HG03060 (cell line): ENCODE data around the gene KCNH1.
"Not testable (repeated sequence)": the region's sequence is repeated elsewhere in the genome, so short reads cannot be mapped to it uniquely, and the experiment has no call there.

Source experiments
- ATAC-seq: cut with Tn5 transposase; IDR thresholded peaks from one replicate; pipeline ENCODE4 v1.9.1; 2021; ENCODE audit warnings: low read depth, moderate number of reproducible peaks; ENCODE audit not compliant: unreplicated experiment

KCNH1 gene

DNA sequence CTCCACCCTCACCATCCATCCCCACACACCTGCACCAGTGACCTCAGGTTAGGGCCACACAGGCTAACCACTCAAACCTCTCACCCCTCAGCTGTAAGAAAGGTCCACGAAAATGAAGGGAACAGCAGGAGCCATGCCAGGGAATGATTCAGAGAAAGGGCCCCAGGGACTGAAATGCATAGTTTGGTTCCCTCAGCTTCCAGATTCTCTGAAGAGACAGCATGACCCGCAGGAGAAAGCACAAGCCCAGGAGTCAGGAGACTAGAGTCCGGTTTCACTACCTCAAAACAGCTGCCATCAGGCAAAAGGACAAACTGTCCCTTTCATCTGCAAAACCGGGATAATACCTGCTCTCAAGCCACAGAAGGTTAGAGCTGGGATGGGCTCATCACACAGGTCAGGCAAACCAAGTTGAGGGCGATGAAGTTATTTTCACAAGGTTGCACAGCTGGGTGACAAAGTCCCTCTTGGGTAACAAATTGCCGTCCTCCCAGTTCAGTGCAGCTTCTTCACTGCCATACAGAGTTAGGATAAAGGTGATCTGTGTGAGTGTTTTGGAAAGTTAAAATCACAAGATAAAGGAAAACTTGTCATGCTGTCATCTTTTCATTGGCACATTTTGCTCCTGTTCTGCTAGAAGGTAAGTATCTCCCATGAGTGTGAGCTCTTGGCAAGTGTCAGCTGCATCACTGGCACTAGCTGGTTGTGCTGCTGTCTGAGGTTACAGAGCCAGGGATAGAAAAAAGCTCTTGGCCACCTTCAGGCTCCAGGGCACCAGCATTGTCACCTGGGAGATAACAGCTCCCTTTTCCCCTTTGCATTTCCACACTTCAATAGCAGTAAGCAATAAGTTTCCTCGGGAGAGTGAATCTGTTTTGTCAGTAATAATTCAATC lies 120.4 kb downstream of the KCNH1 start:
- ATAC-seq, result no peak

DNA sequence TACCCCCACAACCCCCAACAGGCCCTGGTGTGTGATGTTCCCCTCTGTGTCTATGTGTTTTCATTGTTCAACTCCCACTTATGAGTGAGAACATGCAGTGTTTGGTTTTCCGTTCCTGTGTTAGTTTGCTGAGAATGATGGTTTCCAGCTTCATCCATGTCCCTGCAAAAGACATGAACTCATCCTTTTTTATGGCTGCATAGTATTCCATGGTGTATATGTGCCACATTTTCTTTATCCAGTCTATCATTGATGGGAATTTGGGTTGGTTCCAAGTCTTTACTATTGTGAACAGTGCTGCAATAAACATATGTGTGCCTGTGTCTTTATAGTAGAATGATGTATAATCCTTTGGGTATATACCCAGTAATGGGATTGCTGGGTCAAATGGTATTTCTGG lies 122.8 kb downstream of the KCNH1 start:
- not testable (repeated sequence) for ATAC-seq

DNA sequence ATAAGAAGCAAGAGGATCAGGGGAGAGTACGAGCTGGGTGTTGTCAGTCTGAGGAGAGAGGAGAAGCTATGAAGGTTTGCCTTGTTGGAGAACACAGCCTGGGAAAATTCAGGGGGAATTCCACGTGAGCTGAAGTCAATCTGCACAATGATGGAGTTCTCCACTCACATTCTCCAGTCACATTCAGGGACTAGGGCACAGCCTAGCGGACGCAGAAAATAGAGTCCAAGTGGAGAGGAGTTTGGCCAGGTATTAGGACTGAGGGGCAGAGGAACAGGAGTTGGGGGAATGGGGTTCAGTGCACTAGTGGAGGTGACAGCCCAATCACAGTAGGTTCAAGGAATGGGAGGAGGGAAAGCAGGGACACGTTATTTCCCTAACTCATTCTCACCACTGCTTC lies 124.0 kb downstream of the KCNH1 start:
- ATAC-seq, result no peak

DNA sequence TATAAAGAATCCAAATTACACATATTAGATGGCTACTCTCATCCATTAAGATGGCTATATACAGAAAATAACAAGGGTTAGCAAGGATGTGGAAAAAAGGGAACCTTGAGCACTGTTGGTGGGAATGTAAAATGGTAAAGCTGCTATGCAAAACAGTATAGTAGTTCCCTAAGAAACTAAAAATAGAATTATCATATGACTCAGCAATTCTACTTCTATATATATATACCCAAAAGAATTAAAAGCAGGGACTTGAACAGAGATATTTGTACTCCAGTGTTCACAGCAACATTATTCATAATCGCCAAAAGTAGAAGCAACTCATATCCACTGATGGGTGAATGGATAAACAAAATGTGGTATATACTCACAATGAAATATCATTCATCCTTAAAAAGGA lies 126.1 kb downstream of the KCNH1 start:
- no peak for ATAC-seq

DNA sequence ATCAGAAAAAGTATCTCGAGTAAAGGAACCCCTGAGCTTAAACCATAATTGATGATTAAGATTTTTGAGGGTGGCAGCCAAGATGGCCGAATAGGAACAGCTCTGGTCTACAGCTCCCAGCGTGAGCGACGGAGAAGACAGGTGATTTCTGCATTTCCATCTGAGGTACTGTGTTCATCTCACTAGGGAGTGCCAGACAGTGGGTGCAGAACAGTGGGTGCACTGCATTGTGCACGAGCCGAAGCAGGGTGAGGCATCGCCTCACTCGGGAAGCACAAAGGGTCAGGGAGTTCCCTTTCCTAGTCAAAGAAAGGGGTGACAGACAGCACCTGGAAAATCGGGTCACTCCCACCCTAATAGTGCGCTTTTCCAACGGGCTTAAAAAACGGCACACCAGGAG lies 138.0 kb downstream of the KCNH1 start:
- not testable (repeated sequence) for ATAC-seq

DNA sequence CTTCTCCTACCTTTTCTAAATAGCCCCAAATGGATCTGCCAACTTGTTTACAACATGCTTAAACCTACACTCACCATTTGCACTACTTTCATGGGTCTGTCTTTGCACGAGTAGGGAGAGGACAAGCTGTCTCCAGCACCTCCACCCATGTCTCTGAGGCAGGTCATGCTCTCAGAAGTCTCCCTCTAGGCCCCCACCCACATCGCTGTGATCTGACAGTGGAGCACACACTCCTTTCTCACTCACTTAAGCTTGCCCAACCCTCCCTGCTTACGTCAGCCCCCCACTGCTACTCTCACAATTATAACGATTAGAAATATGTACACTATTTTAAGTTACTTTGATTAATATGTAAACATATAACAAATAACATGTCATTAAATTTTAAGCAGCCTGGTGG lies 141.1 kb downstream of the KCNH1 start:
- no peak for ATAC-seq

DNA sequence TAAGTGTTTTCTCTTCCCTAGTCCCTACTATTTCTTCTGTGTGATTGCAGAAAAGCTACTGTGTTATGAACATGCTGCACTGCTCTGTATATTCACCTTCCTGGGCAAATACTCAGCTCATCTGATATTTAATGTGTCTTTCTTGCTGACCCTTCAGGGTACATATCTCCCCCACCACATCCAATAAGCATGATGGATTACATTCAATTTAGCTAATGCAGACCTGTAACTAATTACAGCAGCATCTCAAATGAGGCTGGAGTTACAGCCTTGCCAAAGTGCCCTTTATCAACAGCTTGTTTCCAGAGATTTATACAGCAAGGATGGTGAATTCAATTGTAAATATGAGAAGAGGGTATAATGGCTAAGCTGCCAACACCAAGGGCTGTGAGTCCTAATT lies 144.0 kb downstream of the KCNH1 start:
- no peak for ATAC-seq

DNA sequence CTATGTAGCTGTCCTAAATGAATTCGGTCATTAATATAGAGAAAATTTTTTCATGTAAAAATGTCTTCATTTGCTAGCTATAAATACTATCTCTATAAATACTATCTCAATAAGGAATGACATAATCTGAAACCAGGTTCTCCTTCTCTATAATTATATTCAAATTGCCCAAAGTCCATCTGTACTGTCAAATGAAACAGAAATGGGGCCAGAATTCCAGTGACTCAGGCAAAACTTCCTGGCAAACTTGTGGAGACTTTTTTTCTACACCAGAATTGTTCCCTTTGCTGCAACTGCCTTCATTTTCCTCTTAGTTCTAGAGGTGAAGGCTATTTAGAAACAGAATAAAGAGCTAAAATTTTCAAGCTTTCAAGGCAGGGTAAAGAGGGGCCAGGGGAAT lies 152.5 kb downstream of the KCNH1 start:
- no peak for ATAC-seq

DNA sequence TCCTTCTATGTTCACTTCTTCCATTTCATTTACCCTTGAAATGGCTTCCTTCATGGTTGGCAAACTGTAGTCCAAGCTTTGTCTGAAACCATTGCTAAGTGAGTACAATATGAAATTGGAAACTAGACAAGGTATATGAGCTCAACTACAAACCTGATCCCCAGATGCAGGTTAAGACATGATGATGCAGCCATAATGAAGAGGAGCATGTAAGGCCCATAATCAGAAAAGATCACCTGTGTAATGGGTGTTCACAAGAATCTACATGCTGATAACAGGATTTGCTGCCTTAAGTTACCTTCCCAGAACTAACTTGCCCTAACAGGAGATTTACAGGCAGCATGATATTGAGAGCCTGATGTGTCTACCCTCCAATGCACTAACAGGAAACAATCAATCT lies 153.9 kb downstream of the KCNH1 start:
- no peak for ATAC-seq

DNA sequence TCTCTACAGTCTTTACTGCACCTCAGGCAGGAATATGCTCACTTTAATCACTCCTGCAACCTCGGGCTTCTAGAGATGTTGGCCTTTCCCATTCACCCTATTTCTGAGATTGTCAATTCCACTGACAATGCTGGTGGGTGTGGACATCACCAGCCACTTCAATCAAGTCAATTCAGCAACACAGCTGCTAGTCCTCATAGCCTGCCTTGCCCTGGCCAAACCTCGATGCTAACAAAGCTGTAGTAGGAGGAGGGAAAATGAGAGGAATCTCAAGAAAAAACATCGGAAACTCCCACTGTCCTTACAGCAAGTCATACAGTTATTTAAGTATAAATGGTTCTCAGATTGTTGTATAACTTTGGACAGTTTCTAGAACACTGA lies 155.0 kb downstream of the KCNH1 start:
- no peak for ATAC-seq

DNA sequence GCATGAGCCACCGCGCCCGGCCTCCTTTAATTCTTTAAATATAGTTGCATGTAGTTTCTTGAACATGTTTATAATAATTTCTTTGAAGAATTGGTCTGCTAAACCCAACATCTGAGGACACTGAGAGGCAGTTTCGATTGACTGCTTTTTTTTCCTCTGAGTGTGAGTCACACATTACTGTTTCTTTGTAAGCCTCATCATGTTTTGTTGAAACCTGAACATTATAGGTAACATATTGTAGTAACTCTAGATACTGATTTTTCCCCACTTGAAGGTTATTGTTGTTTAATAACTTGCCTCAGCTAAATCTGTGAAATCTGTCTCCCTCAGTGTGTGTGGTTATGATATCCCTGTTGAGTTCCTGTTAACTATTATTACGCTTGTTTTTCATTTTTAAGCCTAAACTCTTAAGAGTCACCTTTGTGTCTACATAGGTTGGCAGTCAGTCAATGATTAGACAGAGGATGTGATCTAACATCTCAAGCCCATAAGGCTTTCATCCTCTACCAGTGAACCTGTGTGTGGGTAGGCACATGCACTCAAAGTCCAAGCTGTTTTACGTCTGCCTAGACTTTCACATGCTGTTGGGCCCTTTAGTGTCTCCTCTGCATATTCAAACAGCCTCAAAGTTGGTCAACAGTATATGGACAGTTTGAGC lies 155.5 kb downstream of the KCNH1 start:
- no peak for ATAC-seq

DNA sequence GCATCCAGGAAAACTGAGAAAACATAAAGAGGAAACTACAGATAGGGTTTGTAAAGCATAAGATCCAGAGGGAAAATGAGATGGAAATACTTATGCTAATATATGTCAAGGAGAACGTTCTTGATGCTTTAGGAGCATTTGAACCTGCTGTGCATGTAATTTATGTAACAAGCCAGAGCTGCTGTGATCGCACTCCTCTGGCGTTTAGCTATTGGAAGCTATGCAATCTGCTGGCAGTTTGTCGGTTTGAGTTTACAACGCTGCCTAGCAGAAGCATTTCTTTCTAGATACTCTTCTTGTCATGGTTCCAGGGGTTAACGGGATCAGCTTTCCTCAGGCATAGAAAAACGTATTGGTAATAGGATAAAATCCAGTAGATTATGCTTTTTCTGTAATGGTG lies 182.7 kb downstream of the KCNH1 start:
- ATAC-seq, result no peak

DNA sequence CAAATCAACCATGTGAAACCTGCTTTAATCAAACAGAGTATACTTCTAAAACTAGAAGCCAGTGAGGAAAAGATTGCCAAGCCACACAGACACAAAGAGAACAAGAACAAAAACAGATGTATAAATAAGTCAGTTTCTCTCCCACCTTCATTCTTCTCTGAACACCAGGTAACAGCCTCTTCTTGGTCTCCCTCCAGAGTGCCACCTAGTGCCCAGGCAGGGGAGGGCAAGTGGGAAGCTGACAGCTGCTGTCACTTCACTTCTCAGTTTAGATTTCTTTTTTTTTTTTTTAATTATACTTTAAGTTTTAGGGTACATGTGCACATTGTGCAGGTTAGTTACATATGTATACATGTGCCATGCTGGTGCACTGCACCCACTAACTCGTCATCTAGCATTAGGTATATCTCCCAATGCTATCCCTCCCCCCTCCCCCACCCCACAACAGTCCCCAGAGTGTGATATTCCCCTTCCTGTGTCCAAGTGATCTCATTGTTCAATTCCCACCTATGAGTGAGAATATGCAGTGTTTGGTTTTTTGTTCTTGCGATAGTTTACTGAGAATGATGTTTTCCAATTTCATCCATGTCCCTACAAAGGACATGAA lies 183.9 kb downstream of the KCNH1 start:
- ATAC-seq, result not testable (repeated sequence)

DNA sequence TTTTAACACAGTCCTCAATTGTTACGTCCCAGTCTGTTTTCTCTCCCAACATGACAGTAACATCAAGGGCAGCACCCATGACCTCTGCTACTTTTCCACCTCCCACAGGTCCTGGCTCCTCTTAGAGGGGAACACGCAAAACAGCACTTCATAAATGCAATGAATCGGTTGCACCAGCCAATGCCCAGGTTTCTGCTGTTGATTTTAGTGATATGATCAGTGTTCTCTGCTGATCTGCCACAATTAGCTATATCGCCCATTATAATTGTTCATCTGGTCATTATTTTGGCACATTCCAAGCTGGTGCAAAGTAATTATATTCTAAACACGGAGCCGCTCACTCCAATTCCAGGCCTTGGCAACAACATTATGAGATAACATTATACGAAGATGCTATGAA lies 184.5 kb downstream of the KCNH1 start:
- no peak for ATAC-seq

DNA sequence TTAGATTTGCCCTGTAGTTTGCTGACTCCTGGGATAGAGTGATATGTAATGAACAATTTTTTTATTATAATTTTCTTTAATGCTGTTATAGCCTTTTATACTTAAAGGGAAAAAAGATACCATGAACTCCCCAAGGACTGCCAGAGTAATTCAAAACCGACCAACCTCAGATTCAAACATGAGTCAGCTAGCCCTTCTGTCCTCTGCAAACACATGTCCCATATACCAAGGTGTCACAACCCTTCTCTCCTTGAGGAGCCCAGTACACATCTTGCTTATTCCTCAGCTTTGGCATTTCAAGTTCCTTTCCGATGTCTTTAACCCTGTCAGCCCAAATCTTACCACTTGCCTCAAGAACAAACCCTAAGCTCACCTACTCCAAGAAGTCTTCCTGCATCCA lies 184.9 kb downstream of the KCNH1 start:
- ATAC-seq, result no peak

DNA sequence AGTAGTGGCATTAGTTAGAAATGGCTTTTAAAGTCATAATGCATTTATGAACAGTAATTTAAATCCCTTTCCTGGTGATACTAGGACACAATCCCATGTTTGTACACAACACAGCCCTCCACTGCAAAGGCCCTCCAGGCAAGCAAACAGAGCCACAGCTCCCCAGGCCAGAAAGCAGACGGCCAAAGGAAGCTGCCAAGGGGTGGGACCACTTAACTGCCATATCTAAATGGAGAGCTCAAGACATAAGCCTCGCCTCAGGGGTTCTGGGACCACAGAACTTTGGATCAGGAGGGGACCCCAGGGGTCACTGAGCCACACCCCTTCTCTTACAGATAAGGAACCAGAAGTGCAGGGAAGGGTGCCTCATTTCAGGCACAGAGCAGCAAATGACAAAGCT lies 189.7 kb downstream of the KCNH1 start:
- ATAC-seq, result no peak

DNA sequence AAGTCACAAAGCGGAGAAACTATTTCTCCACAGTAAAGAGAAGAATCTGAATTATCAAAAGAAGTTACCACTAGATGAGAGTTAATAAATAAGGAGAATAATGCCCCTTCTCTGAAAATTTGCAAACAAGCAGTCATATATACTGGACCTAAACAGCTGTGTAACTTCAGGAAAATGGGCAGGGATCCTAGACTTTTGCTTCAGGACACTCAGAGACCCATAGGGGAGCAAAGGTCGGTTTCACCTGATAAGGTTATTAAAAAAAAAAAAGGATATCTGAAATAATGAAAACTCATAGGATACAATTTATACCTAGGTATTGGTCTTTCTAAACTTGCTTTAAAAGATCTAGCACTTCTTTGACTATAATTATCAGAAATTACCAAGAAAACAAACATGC lies 191.4 kb downstream of the KCNH1 start:
- no peak for ATAC-seq

DNA sequence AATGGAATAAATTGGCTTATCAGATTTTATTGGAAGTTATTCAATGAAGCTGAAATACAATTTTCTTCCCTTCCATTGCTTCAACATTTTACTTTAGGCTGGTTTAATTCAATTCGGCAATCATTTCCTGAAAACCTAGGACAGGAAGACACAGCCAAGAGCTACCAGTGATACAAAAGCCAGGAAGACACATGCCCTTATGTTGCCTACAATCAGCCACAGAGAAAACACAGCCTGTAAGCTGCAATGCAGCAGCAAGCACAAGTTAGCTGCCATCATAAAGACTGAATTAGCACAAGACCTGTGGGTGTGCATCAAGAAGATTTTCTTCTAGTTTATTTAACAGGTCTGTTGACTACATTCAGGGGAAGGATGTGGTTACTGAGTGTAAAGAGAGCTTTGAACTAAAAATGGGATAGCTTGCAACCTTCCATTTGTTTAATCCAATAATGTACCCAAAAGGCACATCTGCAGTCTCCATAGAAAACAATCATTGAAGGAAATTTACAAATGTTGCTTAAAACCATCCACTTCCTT lies 193.8 kb downstream of the KCNH1 start:
- no peak for ATAC-seq

DNA sequence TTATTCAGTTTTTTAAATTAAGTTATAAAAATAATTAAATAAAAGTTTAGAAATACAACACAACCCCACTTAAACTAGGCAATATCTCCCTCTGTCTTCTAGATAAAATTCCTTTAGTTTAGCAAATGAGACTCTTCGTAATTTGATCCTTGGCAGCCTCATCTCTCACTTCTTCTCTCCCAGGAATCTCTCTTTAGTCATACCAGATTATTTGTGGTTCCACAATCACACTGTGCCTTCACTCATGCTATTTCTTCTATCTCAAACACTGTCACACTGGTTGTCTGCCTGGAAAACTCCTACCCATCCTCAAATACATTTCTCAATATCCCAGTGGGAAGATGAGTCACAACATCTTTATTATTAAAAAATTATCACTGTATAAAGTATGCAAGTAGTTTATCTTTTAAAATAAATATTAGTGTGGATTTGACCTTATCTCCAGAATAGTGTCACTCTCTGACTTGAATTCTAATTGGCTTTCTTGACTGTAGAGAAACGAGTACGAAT lies 195.5 kb downstream of the KCNH1 start:
- ATAC-seq, result no peak

DNA sequence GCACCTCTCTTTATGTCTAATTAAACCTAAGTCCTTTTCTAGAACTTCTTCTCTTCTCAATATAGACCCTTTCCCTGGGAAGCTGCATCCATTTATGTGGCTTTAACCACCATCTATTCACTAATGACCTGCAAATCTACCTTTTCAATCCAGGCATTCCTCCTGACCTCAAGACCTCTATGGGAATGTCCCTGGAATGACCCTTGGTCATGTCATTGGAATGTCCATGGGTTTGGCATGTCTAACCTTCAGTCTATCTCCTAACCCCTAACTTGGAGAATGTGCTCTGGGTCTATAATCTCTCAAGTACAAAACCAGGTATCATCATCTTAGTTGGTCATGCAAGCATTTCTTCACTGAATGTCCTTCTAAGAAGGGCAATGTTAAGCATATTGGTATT lies 196.1 kb downstream of the KCNH1 start:
- no peak for ATAC-seq

DNA sequence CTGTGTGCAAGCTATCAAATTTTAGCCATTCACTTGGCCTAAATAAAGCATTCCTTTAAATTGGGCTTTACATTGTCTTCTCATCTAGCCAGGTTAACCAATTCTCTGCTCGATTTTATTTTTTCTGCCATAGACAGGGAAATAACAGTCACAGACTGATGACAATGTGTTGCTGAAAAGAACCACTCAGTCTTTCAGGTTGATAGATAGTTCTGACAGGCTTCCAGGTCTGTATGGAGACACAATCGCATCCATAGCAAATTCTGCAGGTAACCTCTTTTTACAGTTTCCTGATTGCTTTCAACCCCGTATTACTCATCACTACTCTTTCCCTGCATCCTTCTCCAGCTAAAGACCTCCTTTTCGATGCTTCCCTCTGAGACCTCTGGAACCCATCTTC lies 198.0 kb downstream of the KCNH1 start:
- no peak for ATAC-seq
